DOHH2 (cell line): ENCODE measurements around the gene HSPB9.

Experiments used
- H3F3A ChIP-seq: fragments of 200-600 bp; sonication (generic), shearing (Covaris generic); 2 replicates; pipeline ENCODE4 v1.6.0; 2016; ENCODE audit warnings: antibody characterized with exemption, mild to moderate bottlenecking; ENCODE audit not compliant: control insufficient read depth, insufficient read depth
- H3K27ac ChIP-seq: fragments of 200-600 bp; sonication (generic); 2 replicates; pipeline ENCODE4 v1.5.1; 2014; ENCODE audit warnings: low read depth, mild to moderate bottlenecking, low read length, moderate library complexity
- H3K27me3 ChIP-seq: fragments of 200-600 bp; sonication (generic); 2 replicates; pipeline ENCODE4 v1.6.1; 2014; ENCODE audit warnings: mild to moderate bottlenecking, low read length, mixed read lengths; ENCODE audit not compliant: control insufficient read depth
- H3K36me3 ChIP-seq: fragments of 200-600 bp; sonication (generic); 2 replicates; pipeline ENCODE4 v1.6.1; 2014; ENCODE audit warnings: mild to moderate bottlenecking, low read length, moderate library complexity, mixed read lengths; ENCODE audit not compliant: control insufficient read depth
- H3K4me1 ChIP-seq: fragments of 200-600 bp; sonication (generic); 2 replicates; pipeline ENCODE4 v1.6.1; 2014; ENCODE audit warnings: mild to moderate bottlenecking, low read length, mixed read lengths; ENCODE audit not compliant: control insufficient read depth
- H3K4me2 ChIP-seq: fragments of 200-600 bp; sonication (generic); 2 replicates; pipeline ENCODE4 v1.6.0; 2014; ENCODE audit warnings: mild to moderate bottlenecking, low read length, moderate library complexity
- H3K4me3 ChIP-seq: fragments of 200-600 bp; sonication (generic); 2 replicates; pipeline ENCODE4 v1.5.1; 2014; ENCODE audit warnings: mild to moderate bottlenecking, low read length, mixed read lengths
- H3K79me2 ChIP-seq: fragments of 200-600 bp; sonication (generic); 2 replicates; pipeline ENCODE4 v1.6.1; 2014; ENCODE audit warnings: mild to moderate bottlenecking, low read length, mixed read lengths; ENCODE audit not compliant: control insufficient read depth
- H3K9me2 ChIP-seq: fragments of 200-600 bp; sonication (generic); replicated peaks from 2 replicates; pipeline ENCODE4 v1.6.1; 2014; ENCODE audit warnings: mild to moderate bottlenecking, low read length, mixed read lengths; ENCODE audit not compliant: control insufficient read depth
- H3K9me3 ChIP-seq: fragments of 200-600 bp; sonication (generic); 2 replicates; pipeline ENCODE4 v1.6.1; 2014; ENCODE audit warnings: antibody characterized with exemption, low read length, mixed read lengths; ENCODE audit not compliant: control insufficient read depth, insufficient read depth
- H4K20me1 ChIP-seq: fragments of 200-600 bp; sonication (generic); 2 replicates; pipeline ENCODE4 v1.6.0; 2014; ENCODE audit warnings: low read depth, mild to moderate bottlenecking, antibody characterized with exemption, low read length, moderate library complexity; ENCODE audit not compliant: control insufficient read depth, insufficient read depth
- EZH2phosphoT487 ChIP-seq: fragments of 200-600 bp; sonication (generic); IDR thresholded peaks from 2 replicates; pipeline ENCODE4 v1.6.1; 2017; ENCODE audit warnings: borderline replicate concordance, mild to moderate bottlenecking, antibody characterized with exemption, low read length, moderate library complexity, mixed read lengths
- TF ChIP-seq, protein P1 (sequence below): fragments of 200-600 bp; sonication (generic); IDR thresholded peaks from one replicate; pipeline ENCODE4 v1.5.1; 2014; ENCODE audit warnings: antibody characterized with exemption, mild to moderate bottlenecking, low read depth, low read length; ENCODE audit not compliant: poor library complexity, severe bottlenecking

Gene HSPB9

DNA sequence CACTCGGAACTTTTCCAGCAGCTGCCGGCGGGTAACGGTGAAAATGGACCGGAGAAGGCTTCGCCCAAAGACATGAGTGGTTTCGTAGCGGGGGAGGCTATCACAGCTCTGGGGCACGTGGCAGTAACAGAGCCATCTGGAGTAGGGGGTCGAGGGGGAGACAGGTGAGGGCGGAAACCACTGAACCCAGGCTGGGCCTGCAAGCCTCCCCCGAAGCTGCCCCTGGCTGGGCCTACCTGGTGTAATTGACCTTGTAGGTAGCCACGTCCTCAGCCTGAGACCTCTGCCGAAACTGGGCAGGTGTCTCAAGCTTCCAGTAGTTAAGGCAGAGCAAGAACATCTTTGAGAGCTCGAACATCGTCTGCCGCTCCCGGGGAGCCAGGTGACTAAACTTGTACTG is 3.3 kb upstream of the HSPB9 start:
- H3K27ac ChIP-seq, result no peak overlapping the region
- H3K4me1 ChIP-seq, result peaks cover 37% of the 10 kb centered on the region
- H3K4me2 ChIP-seq, result no peak overlapping the region
- H3K9me2 ChIP-seq, result no peaks in the 10 kb centered on the region
- no peaks in the 10 kb centered on the region; the same call in 1 of the 2 replicates for H3F3A ChIP-seq
- peaks cover 6% of the 10 kb centered on the region for H3K79me2 ChIP-seq
- H3K4me3 ChIP-seq, result no peak overlapping the region
- H4K20me1 ChIP-seq, result no peaks in the 10 kb centered on the region
- no peaks in the 10 kb centered on the region for H3K9me3 ChIP-seq
- no peaks in the 10 kb centered on the region for H3K27me3 ChIP-seq
- TF ChIP-seq, protein P1, sequence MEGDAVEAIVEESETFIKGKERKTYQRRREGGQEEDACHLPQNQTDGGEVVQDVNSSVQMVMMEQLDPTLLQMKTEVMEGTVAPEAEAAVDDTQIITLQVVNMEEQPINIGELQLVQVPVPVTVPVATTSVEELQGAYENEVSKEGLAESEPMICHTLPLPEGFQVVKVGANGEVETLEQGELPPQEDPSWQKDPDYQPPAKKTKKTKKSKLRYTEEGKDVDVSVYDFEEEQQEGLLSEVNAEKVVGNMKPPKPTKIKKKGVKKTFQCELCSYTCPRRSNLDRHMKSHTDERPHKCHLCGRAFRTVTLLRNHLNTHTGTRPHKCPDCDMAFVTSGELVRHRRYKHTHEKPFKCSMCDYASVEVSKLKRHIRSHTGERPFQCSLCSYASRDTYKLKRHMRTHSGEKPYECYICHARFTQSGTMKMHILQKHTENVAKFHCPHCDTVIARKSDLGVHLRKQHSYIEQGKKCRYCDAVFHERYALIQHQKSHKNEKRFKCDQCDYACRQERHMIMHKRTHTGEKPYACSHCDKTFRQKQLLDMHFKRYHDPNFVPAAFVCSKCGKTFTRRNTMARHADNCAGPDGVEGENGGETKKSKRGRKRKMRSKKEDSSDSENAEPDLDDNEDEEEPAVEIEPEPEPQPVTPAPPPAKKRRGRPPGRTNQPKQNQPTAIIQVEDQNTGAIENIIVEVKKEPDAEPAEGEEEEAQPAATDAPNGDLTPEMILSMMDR, result no peak
- peaks cover 50% of the 10 kb centered on the region for H3K36me3 ChIP-seq

DNA sequence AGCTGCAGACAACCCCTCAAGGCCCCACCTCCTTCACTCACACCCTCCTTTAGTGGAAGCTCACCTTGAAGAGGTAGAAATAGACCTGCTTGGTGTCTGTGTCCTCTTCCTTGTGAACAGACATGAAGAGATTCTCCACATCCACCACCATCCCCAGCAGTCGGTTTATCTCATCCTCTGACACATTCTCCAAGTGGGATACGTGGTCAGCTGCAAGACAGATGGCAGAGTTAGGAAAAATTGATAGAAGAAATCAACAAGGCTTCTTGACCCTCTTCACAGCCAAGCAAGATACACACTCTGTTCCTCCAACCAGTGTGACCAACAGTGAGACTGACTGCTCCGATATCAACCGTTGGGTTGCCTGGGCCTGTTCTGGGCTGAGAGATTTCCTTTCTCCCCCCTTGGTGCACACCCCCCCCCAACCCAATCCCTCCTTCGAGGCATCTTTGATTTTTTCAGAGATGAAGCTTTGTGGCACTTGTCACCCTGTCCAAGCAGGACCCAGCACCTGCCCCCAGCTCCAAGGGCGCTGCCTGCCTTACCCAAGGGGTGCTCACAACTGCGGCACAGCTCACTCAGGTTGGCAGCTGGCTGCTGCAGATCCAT is 2.3 kb upstream of the HSPB9 start:
- no peak overlapping the region for H3K27ac ChIP-seq
- no peaks in the 10 kb centered on the region for H3K9me3 ChIP-seq
- peaks cover 2% of the 10 kb centered on the region for H3F3A ChIP-seq
- H3K9me2 ChIP-seq, result no peaks in the 10 kb centered on the region
- H3K4me2 ChIP-seq, result peak overlapping the region; percentile 90
- peak overlapping the region; percentile 82 for H3K4me3 ChIP-seq
- H3K27me3 ChIP-seq, result no peaks in the 10 kb centered on the region
- H3K4me1 ChIP-seq, result peaks cover 36% of the 10 kb centered on the region
- peaks cover 50% of the 10 kb centered on the region for H3K36me3 ChIP-seq
- TF ChIP-seq, protein P1, result no peak
- no peak for TF ChIP-seq EZH2phosphoT487
- H3K79me2 ChIP-seq, result peaks cover 6% of the 10 kb centered on the region
- no peaks in the 10 kb centered on the region for H4K20me1 ChIP-seq

DNA sequence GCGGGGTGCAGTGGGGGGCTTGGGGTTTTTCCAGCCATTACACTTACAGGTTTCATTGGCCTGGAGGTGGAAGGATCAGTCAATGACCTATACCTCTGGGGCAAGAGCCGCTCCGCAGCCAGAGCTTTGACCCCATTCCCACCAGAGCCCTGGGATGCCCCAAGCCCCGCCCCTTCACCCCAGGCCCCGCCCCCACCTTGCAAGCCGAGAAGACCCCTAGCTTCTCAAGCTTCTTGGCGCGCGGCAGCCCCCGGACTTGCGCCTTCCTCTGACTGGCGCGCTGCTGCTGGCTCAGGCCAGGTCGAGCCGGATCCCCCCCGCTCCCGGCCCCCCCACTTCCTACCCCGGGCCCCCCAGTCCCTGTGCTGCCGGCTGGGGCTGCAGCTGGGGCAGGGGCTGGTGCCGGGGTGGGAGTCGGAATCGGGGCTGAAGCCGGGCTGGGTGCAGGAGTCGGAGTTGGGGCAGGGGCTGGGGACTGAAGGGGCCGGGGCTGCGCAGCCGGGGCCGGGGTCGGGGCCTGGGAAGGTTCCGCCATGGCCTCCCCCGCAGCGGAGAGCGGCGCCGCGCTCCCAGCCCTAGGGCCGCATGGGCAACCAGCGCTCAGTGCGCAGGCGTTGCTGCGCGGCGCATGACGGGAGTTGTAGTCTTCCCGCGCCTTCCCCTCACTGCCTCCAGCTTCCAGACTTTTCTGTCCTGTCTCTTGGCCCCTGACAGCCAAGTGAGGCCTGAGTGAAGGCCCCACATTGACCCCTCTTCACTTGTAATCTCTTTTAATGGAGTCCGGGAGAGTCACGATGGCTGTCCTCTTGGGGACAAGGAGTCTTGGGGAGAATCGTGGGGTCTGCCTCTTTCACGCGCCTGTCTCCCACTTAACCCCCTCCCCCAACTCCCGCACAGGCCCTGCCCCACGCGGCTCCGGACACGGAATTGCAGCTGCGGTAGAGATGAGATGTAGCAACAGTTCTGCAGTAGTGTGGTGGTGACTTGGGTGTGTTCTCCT is 1.5 kb upstream of the HSPB9 start, which contains the start of gene KAT2A:
KAT2A (minus strand) TSS at position 598 of the 1,000 bp plus-strand sequence; CDS start at position 535, 63 bp downstream.
- H3K27ac ChIP-seq, result peak within 1 kb of the TSS; percentile 23; the same call in 1 of the 2 replicates
- TF ChIP-seq, protein P1, result no peak
- TF ChIP-seq EZH2phosphoT487, result no peak
- H3K36me3 ChIP-seq, result peaks cover 50% of the 10 kb centered on the region

More for the DNA sequence above, 1.5 kb upstream of the HSPB9 start, which contains the start of gene KAT2A:
- H3K9me3 ChIP-seq, result no peaks in the 10 kb centered on the region
- peak within 1 kb of the TSS; percentile 90 for H3K4me2 ChIP-seq
- no peaks in the 10 kb centered on the region for H3K9me2 ChIP-seq
- peaks cover 2% of the 10 kb centered on the region for H3F3A ChIP-seq
- H3K79me2 ChIP-seq, result peaks cover 6% of the 10 kb centered on the region
- peaks cover 28% of the 10 kb centered on the region for H3K4me1 ChIP-seq
- H4K20me1 ChIP-seq, result no peaks in the 10 kb centered on the region
- no peaks in the 10 kb centered on the region for H3K27me3 ChIP-seq
- peak within 1 kb of the TSS; percentile 82 for H3K4me3 ChIP-seq
